GM18951 (cell line): Measurements from ENCODE around the gene PRAF2.
A peak's percentile ranks its signal among the peaks of the same experiment; 100 is the strongest.

ENCODE experiments used
- POLR2A ChIP-seq: IDR thresholded peaks from 4 replicates; pipeline ENCODE4 v1.6.1; 2011; ENCODE audit warnings: mild to moderate bottlenecking; ENCODE audit not compliant: insufficient read length, insufficient read depth; ENCODE audit errors: extremely low read depth
- in situ Hi-C: fragments of 300-500 bp; cut with MboI; formaldehyde crosslinking; loops from one replicate; pipeline ENCODE4 v1.12.0; 2022; ENCODE audit warnings: low sequenced_read_pairs, mixed read lengths, inconsistent platforms; ENCODE audit not compliant: unreplicated experiment

Gene PRAF2

GRCh38 chrX:49066278-49066677 is 7.5 kb downstream of the PRAF2 start:
- TF ChIP-seq POLR2A: no peak
- in situ Hi-C loops: no loop called here

- in situ Hi-C loops: no loop called here
- TF ChIP-seq POLR2A: no peak
Measured at GRCh38 chrX:49064735-49065134, 9.1 kb downstream of the PRAF2 start.

- in situ Hi-C loops: no loop called here
- TF ChIP-seq POLR2A: no peak
Measured at GRCh38 chrX:49064303-49064702, 9.5 kb downstream of the PRAF2 start.

GRCh38 chrX:49063715-49064114 is 10.1 kb downstream of the PRAF2 start:
- in situ Hi-C loops: no loop called here
- TF ChIP-seq POLR2A: no peak

- in situ Hi-C loops: no loop called here
- TF ChIP-seq POLR2A: no peak
Measured at GRCh38 chrX:49061916-49062315, 11.9 kb downstream of the PRAF2 start.

- in situ Hi-C loops: no loop called here
- no peak for TF ChIP-seq POLR2A
Measured at GRCh38 chrX:49061490-49061889, 12.3 kb downstream of the PRAF2 start.

- in situ Hi-C loops: no loop called here
- no peak for TF ChIP-seq POLR2A
Measured at GRCh38 chrX:49060914-49061313, 12.9 kb downstream of the PRAF2 start.

- TF ChIP-seq POLR2A: no peak
Measured at GRCh38 chrX:49059681-49060085, 14.1 kb downstream of the PRAF2 start.

GRCh38 chrX:49059201-49059600 is 14.6 kb downstream of the PRAF2 start:
- in situ Hi-C loops: no loop called here
- no peak for TF ChIP-seq POLR2A

More at GRCh38 chrX:49059681-49060085, 14.1 kb downstream of the PRAF2 start:
- in situ Hi-C loops: no loop called here

GRCh38 chrX:49058794-49059193 is 15.0 kb downstream of the PRAF2 start, which contains the start of gene CCDC120:
TSS of gene CCDC120 (plus strand) at chrX:49058999. CDS start at chrX:49062042, 3,043 bp downstream.
- in situ Hi-C loops: no loop called here
- no peak for TF ChIP-seq POLR2A

GRCh38 chrX:49054073-49054762 is 19.6 kb downstream of the PRAF2 start:
- in situ Hi-C loops: no loop called here
- TF ChIP-seq POLR2A: no peak

- in situ Hi-C loops: no loop called here
Measured at GRCh38 chrX:49053223-49054072, 20.4 kb downstream of the PRAF2 start.

GRCh38 chrX:49043987-49044281 is 29.9 kb downstream of the PRAF2 start:
- in situ Hi-C loops: no loop called here
- no peak for TF ChIP-seq POLR2A

More at GRCh38 chrX:49053223-49054072, 20.4 kb downstream of the PRAF2 start:
- TF ChIP-seq POLR2A: peak; percentile 30
